Neural cell (in vitro differentiated cells): ENCODE results near the gene UPK1B. TPM values are rescaled to one million over a fixed set of nuclear protein-coding genes. Genes with fewer than 3 reads are reported as not detected.
"Not testable (repeated sequence)": the region's sequence is repeated elsewhere in the genome, so short reads cannot be mapped to it uniquely, and the experiment has no call there.

ENCODE experiments used
- H2AFZ ChIP-seq: fragments of 200-600, 300-800 bp; sonication (generic), shearing (Covaris generic); 2 replicates; pipeline ENCODE4 v1.6.0; 2014; ENCODE audit warnings: low read depth, mild to moderate bottlenecking, antibody characterized with exemption, low read length, moderate library complexity
- H3F3A ChIP-seq: fragments of 200-600 bp; shearing (Covaris generic); 2 replicates; pipeline ENCODE4 v1.6.1; 2016; ENCODE audit warnings: mild to moderate bottlenecking, moderate library complexity, mixed read lengths, antibody characterized with exemption, low read length; ENCODE audit not compliant: insufficient read depth, poor library complexity, severe bottlenecking
- H3K27ac ChIP-seq: fragments of 200-600, 300-800 bp; sonication (generic), shearing (Covaris generic); 2 replicates; pipeline ENCODE4 v1.5.1; 2014; ENCODE audit warnings: mild to moderate bottlenecking, low read length, moderate library complexity
- H3K27me3 ChIP-seq: fragments of 300-800, 200-600 bp; sonication (generic), shearing (Covaris generic); 2 replicates; pipeline ENCODE4 v1.6.0; 2014; ENCODE audit warnings: mild to moderate bottlenecking, low read depth, low read length, moderate library complexity; ENCODE audit not compliant: insufficient read depth
- H3K36me3 ChIP-seq: fragments of 300-800, 200-600 bp; sonication (generic), shearing (Covaris generic); 2 replicates; pipeline ENCODE4 v1.5.1; 2014; ENCODE audit warnings: mild to moderate bottlenecking, antibody characterized with exemption, low read length, moderate library complexity; ENCODE audit not compliant: insufficient read depth
- H3K4me2 ChIP-seq: fragments of 300-800, 200-600 bp; sonication (generic), shearing (Covaris generic); 2 replicates; pipeline ENCODE4 v1.6.0; 2014; ENCODE audit warnings: mild to moderate bottlenecking, low read length
- H3K4me3 ChIP-seq: fragments of 300-800, 200-600 bp; sonication (generic), shearing (Covaris generic); 2 replicates; pipeline ENCODE4 v1.5.1; 2014; ENCODE audit warnings: mild to moderate bottlenecking, low read length, moderate library complexity
- H3K79me2 ChIP-seq: fragments of 200-600 bp; shearing (Covaris generic); replicated peaks from 2 replicates; pipeline ENCODE4 v1.6.0; 2014; ENCODE audit warnings: mild to moderate bottlenecking, low read length, moderate library complexity; ENCODE audit not compliant: insufficient read depth
- H3K9ac ChIP-seq: fragments of 300-800, 200-600 bp; sonication (generic), shearing (Covaris generic); 2 replicates; pipeline ENCODE4 v1.6.1; 2016; ENCODE audit warnings: mild to moderate bottlenecking, low read length, mixed read lengths
- H3K9me2 ChIP-seq: fragments of 200-600 bp; shearing (Covaris generic); 2 replicates; pipeline ENCODE4 v1.6.1; 2016; ENCODE audit warnings: mild to moderate bottlenecking, low read length, mixed read lengths; ENCODE audit not compliant: insufficient read depth
- H3K9me3 ChIP-seq: fragments of 200-600, 300-800 bp; sonication (generic), shearing (Covaris generic); 2 replicates; pipeline ENCODE4 v1.6.1; 2016; ENCODE audit warnings: mild to moderate bottlenecking, mixed run types, low read length, moderate library complexity, mixed read lengths
- H4K20me1 ChIP-seq: fragments of 200-600 bp; shearing (Covaris generic); 2 replicates; pipeline ENCODE4 v1.6.1; 2016; ENCODE audit warnings: mild to moderate bottlenecking, mixed run types; ENCODE audit not compliant: insufficient read depth
- CTCF ChIP-seq: fragments of 450-650 bp; IDR thresholded peaks from 2 replicates; pipeline ENCODE4 v1.5.1; 2014; ENCODE audit warnings: antibody characterized with exemption, mild to moderate bottlenecking, moderate library complexity; ENCODE audit not compliant: poor library complexity, severe bottlenecking
- EP300 ChIP-seq: fragments of 450-650 bp; conservative IDR thresholded peaks from 2 replicates; pipeline ENCODE4 v1.6.1; 2014; ENCODE audit warnings: antibody characterized with exemption, mild to moderate bottlenecking, moderate library complexity; ENCODE audit not compliant: poor library complexity, severe bottlenecking
- EZH2 ChIP-seq: fragments of 200-600, 300-800 bp; shearing (Covaris generic), sonication (generic); IDR thresholded peaks from 2 replicates; pipeline ENCODE4 v1.6.1; 2014; ENCODE audit warnings: antibody characterized with exemption, low read length, borderline replicate concordance, mild to moderate bottlenecking; ENCODE audit not compliant: insufficient read depth, poor library complexity, severe bottlenecking
- MXI1 ChIP-seq: fragments of 450-650 bp; conservative IDR thresholded peaks from 2 replicates; pipeline ENCODE4 v1.6.1; 2014; ENCODE audit warnings: antibody characterized with exemption, mild to moderate bottlenecking; ENCODE audit not compliant: poor library complexity, severe bottlenecking
- POLR2AphosphoS5 ChIP-seq: IDR thresholded peaks from 2 replicates; pipeline ENCODE4 v1.6.1; 2012
- RAD21 ChIP-seq: fragments of 450-650 bp; conservative IDR thresholded peaks from 2 replicates; pipeline ENCODE4 v1.6.1; 2014; ENCODE audit warnings: antibody characterized with exemption, mild to moderate bottlenecking, moderate library complexity
- REST ChIP-seq: IDR thresholded peaks from 2 replicates; pipeline ENCODE4 v1.6.1; 2012; ENCODE audit warnings: borderline replicate concordance
- SMC3 ChIP-seq: fragments of 450-650 bp; conservative IDR thresholded peaks from 2 replicates; pipeline ENCODE4 v1.6.1; 2014; ENCODE audit warnings: antibody characterized with exemption, mild to moderate bottlenecking, moderate library complexity; ENCODE audit not compliant: poor library complexity
- TAF1 ChIP-seq: IDR thresholded peaks from 2 replicates; pipeline ENCODE4 v1.6.1; 2012; ENCODE audit warnings: low read depth
- polyA plus RNA-seq: library from polyadenylated mRNA; depleted of rRNA; stranded (reverse); fragments of >200 nt; gene quantifications from 2 replicates; pipeline ENCODE4 v1.2.3, GENCODE V29; 2014

UPK1B gene
- polyA plus RNA-seq, 1 donor from 2014 or later = not detected

GRCh38 chr3:119125742-119126504 is 47.5 kb upstream of the UPK1B start:
- no peaks in the 10 kb centered on the region for H3K36me3 ChIP-seq
- no peak overlapping the region for H2AFZ ChIP-seq
- H3K27me3 ChIP-seq = no peaks in the 10 kb centered on the region

GRCh38 chr3:119130291-119130690 is 43.1 kb upstream of the UPK1B start:
- not testable (repeated sequence) for H2AFZ ChIP-seq, H3K36me3 ChIP-seq, H3K4me3 ChIP-seq, H3K9me2 ChIP-seq, H4K20me1 ChIP-seq, H3K9me3 ChIP-seq, H3K9ac ChIP-seq, H3F3A ChIP-seq, H3K27ac ChIP-seq, H3K27me3 ChIP-seq, H3K4me2 ChIP-seq, H3K79me2 ChIP-seq

More at GRCh38 chr3:119125742-119126504, 47.5 kb upstream of the UPK1B start:
- Histone ChIP-seq H3K9me3 (no peaks in the 10 kb centered on the region), H4K20me1 (no peaks in the 10 kb centered on the region), H3F3A (no peaks in the 10 kb centered on the region), H3K9me2 (no peaks in the 10 kb centered on the region), H3K4me2 (no peak overlapping the region), H3K9ac (no peak overlapping the region), H3K27ac (no peak overlapping the region), H3K4me3 (no peak overlapping the region), H3K79me2 (no peaks in the 10 kb centered on the region)
- TF ChIP-seq MXI1 = no peak
- no peak for TF ChIP-seq TAF1
- no peak for TF ChIP-seq SMC3
- no peak for TF ChIP-seq RAD21
- no peak for TF ChIP-seq EP300
- no peak for TF ChIP-seq CTCF
- no peak for TF ChIP-seq POLR2AphosphoS5
- TF ChIP-seq EZH2 = no peak
- no peak for TF ChIP-seq REST

GRCh38 chr3:119132291-119132690 is 41.1 kb upstream of the UPK1B start:
- not testable (repeated sequence) for H3K9me3 ChIP-seq

GRCh38 chr3:119139360-119139759 is 34.0 kb upstream of the UPK1B start:
- H4K20me1 ChIP-seq, H3K9me2 ChIP-seq, H3K4me2 ChIP-seq, H2AFZ ChIP-seq, H3K4me3 ChIP-seq, H3K27me3 ChIP-seq, H3K9ac ChIP-seq, H3K27ac ChIP-seq, H3F3A ChIP-seq, H3K79me2 ChIP-seq, H3K36me3 ChIP-seq, H3K9me3 ChIP-seq: not testable (repeated sequence)

More at GRCh38 chr3:119132291-119132690, 41.1 kb upstream of the UPK1B start:
- not testable (repeated sequence) for H3F3A ChIP-seq, H3K36me3 ChIP-seq, H3K9me2 ChIP-seq, H4K20me1 ChIP-seq, H3K27me3 ChIP-seq, H3K79me2 ChIP-seq, H2AFZ ChIP-seq, H3K27ac ChIP-seq, H3K9ac ChIP-seq, H3K4me3 ChIP-seq, H3K4me2 ChIP-seq
